Measurements from ENCODE around the gene HAO1. TPM values are rescaled to one million over a fixed set of nuclear protein-coding genes. Genes with fewer than 3 reads are reported as not detected.

Gene HAO1
- not detected in 2 replicates for total RNA-seq

- no peak for TF ChIP-seq CTCF (IDR thresholded peaks at IDR 0.05; ENCODE audit: extremely low read depth, low read depth, low read length)
- peaks cover 3% of the 10 kb centered on the region for H3K4me1 ChIP-seq (ENCODE audit: insufficient read depth, low read length)
Measured at GRCh38 chr20:7940341-7940740, at the start of gene HAO1. Gene HAO1 (minus strand): TSS chr20:7940458. CDS start chr20:7940422, 36 bp downstream.

GRCh38 chr20:7989379-7989778 lies 49.1 kb upstream of the HAO1 start:
- H3K36me3 ChIP-seq (ENCODE audit: insufficient read depth, low read length), result peaks cover 7% of the 10 kb centered on the region
- H3K27ac ChIP-seq (ENCODE audit: low read depth, low read length), result no peak overlapping the region
- H3K4me1 ChIP-seq (ENCODE audit: insufficient read depth, low read length), result no peaks in the 10 kb centered on the region
- no peak overlapping the region for H2AFZ ChIP-seq (ENCODE audit: low read length)
- no peaks in the 10 kb centered on the region for H3K79me2 ChIP-seq (ENCODE audit: insufficient read depth, low read length)
- TF ChIP-seq CTCF (IDR thresholded peaks at IDR 0.05; ENCODE audit: extremely low read depth, low read depth, low read length), result no peak
- no peak overlapping the region for H3K4me3 ChIP-seq (ENCODE audit: insufficient read depth, low read length)
- peaks cover 1% of the 10 kb centered on the region for H3K9me3 ChIP-seq (ENCODE audit: low read depth, low read length)
- no peak overlapping the region for H3K4me2 ChIP-seq (ENCODE audit: insufficient read depth, low read length)
- no peaks in the 10 kb centered on the region for H4K20me1 ChIP-seq (ENCODE audit: insufficient read depth, low read length)
- no peaks in the 10 kb centered on the region for H3K27me3 ChIP-seq (ENCODE audit: insufficient read depth, low read length)
- no peak for DNase-seq (ENCODE audit: insufficient read length, low spot score, missing footprints)

More at GRCh38 chr20:7940341-7940740, at the start of gene HAO1:
- H3K27ac ChIP-seq (ENCODE audit: low read depth, low read length), result no peak within 1 kb of the TSS
- no peaks in the 10 kb centered on the region for H3K79me2 ChIP-seq (ENCODE audit: insufficient read depth, low read length)
- no peak within 1 kb of the TSS for H3K4me2 ChIP-seq (ENCODE audit: insufficient read depth, low read length)
- no peaks in the 10 kb centered on the region for H3K36me3 ChIP-seq (ENCODE audit: insufficient read depth, low read length)
- H4K20me1 ChIP-seq (ENCODE audit: insufficient read depth, low read length), result no peaks in the 10 kb centered on the region
- H3K27me3 ChIP-seq (ENCODE audit: insufficient read depth, low read length), result peaks cover 7% of the 10 kb centered on the region
- H3K9me3 ChIP-seq (ENCODE audit: low read depth, low read length), result no peaks in the 10 kb centered on the region
- H3K4me3 ChIP-seq (ENCODE audit: insufficient read depth, low read length), result no peak within 1 kb of the TSS
- no peak within 1 kb of the TSS for H2AFZ ChIP-seq (ENCODE audit: low read length)
- no peak for DNase-seq (ENCODE audit: insufficient read length, low spot score, missing footprints)

- no peak for TF ChIP-seq CTCF (IDR thresholded peaks at IDR 0.05; ENCODE audit: extremely low read depth, low read depth, low read length)
- Histone ChIP-seq H2AFZ (ENCODE audit: low read length) (no peak overlapping the region), H3K36me3 (ENCODE audit: insufficient read depth, low read length) (peaks cover 9% of the 10 kb centered on the region), H4K20me1 (ENCODE audit: insufficient read depth, low read length) (no peaks in the 10 kb centered on the region), H3K79me2 (ENCODE audit: insufficient read depth, low read length) (no peaks in the 10 kb centered on the region), H3K27ac (ENCODE audit: low read depth, low read length) (no peak overlapping the region), H3K4me1 (ENCODE audit: insufficient read depth, low read length) (no peaks in the 10 kb centered on the region), H3K9me3 (ENCODE audit: low read depth, low read length) (no peaks in the 10 kb centered on the region), H3K27me3 (ENCODE audit: insufficient read depth, low read length) (no peaks in the 10 kb centered on the region), H3K4me2 (ENCODE audit: insufficient read depth, low read length) (no peak overlapping the region), H3K4me3 (ENCODE audit: insufficient read depth, low read length) (no peak overlapping the region)
- no peak for DNase-seq (ENCODE audit: insufficient read length, low spot score, missing footprints)
Measured at GRCh38 chr20:7985916-7986315, 45.7 kb upstream of the HAO1 start.

- no peak overlapping the region for H2AFZ ChIP-seq (ENCODE audit: low read length)
- H3K27ac ChIP-seq (ENCODE audit: low read depth, low read length), result no peak overlapping the region
- H3K4me3 ChIP-seq (ENCODE audit: insufficient read depth, low read length), result no peak overlapping the region
- H3K4me2 ChIP-seq (ENCODE audit: insufficient read depth, low read length), result no peak overlapping the region
- H3K27me3 ChIP-seq (ENCODE audit: insufficient read depth, low read length), result no peaks in the 10 kb centered on the region
- no peaks in the 10 kb centered on the region for H3K79me2 ChIP-seq (ENCODE audit: insufficient read depth, low read length)
- TF ChIP-seq CTCF (IDR thresholded peaks at IDR 0.05; ENCODE audit: extremely low read depth, low read depth, low read length), result no peak
- no peaks in the 10 kb centered on the region for H3K9me3 ChIP-seq (ENCODE audit: low read depth, low read length)
- DNase-seq (ENCODE audit: insufficient read length, low spot score, missing footprints), result no peak
- H3K4me1 ChIP-seq (ENCODE audit: insufficient read depth, low read length), result no peaks in the 10 kb centered on the region
- peaks cover 9% of the 10 kb centered on the region for H3K36me3 ChIP-seq (ENCODE audit: insufficient read depth, low read length)
- no peaks in the 10 kb centered on the region for H4K20me1 ChIP-seq (ENCODE audit: insufficient read depth, low read length)
Measured at GRCh38 chr20:7984192-7984591, 43.9 kb upstream of the HAO1 start.

Measured in osteoblast (primary cell).